ENCODE measurements around the gene BABAM1.

- TF ChIP-seq ZSCAN29 (IDR thresholded peaks at IDR 0.05) (no peak), CEBPZ (IDR thresholded peaks at IDR 0.05; ENCODE audit: low read depth, low read length) (no peak), USF2 (IDR thresholded peaks at IDR 0.05; ENCODE audit: borderline replicate concordance, low read depth, low read length) (no peak), IKZF1 (conservative IDR thresholded peaks at IDR 0.05) (no peak; the same call in 1 of the 2 replicates), MXI1 (IDR thresholded peaks at IDR 0.05; ENCODE audit: low read depth, low read length) (no peak; the same call in 1 of the 2 replicates), JUNB (IDR thresholded peaks at IDR 0.05) (no peak), CREB1 (IDR thresholded peaks at IDR 0.05; ENCODE audit: low read depth) (no peak), IRF5 (IDR thresholded peaks at IDR 0.05; ENCODE audit: borderline replicate concordance) (no peak), KDM1A (IDR thresholded peaks at IDR 0.05; ENCODE audit: borderline replicate concordance) (no peak), CTCF (IDR thresholded peaks at IDR 0.05 in 2 of 3, conservative IDR thresholded peaks at IDR 0.05 in 1 of 3; ENCODE audit: control insufficient read depth in 2 of 3, extremely low read depth in 1 of 3, insufficient read depth in 1 of 3, low read depth in 3 of 3, low read length in 3 of 3) (no peak)
Measured at GRCh38 chr19:17305216-17305516, 37.9 kb downstream of the BABAM1 start.

All from GM12878 (cell line).